Spleen (tissue), 11 donors: Measurements from ENCODE around the gene WASF2. TPM values are rescaled to one million over a fixed set of nuclear protein-coding genes. Genes with fewer than 3 reads are reported as not detected.

Experiments
- DNase-seq: peaks from one replicate; pipeline ENCODE4 v3.0.0-alpha.2; 2020
- H3K27ac ChIP-seq, 8 donors: fragments of 200-600 bp; sonication (generic) in 7 of 8; 1 replicate in 4 of 8; 2 replicates in 4 of 8; pipeline versions ENCODE4 v1.5.0 to v1.8.0; 2016 to 2021; ENCODE audit warnings: inconsistent platforms in 4 of 8, mild to moderate bottlenecking in 4 of 8, moderate library complexity in 1 of 8
- H3K27me3 ChIP-seq, 7 donors: fragments of 200-600 bp; sonication (generic) in 6 of 7; replicated peaks in 1 of 7; 1 replicate in 4 of 7; 2 replicates in 3 of 7; pipeline versions ENCODE4 v1.5.0 to v1.8.0; 2016 to 2021; ENCODE audit warnings: inconsistent platforms in 3 of 7, mild to moderate bottlenecking in 1 of 7
- H3K36me3 ChIP-seq, 6 donors: fragments of 200-600 bp; sonication (generic) in 5 of 6; 1 replicate in 4 of 6; 2 replicates in 2 of 6; pipeline versions ENCODE4 v1.5.0 to v1.8.0; 2016 to 2021; ENCODE audit warnings: inconsistent platforms in 2 of 6
- H3K4me1 ChIP-seq, 6 donors: fragments of 200-600 bp; sonication (generic) in 5 of 6; 1 replicate in 3 of 6; 2 replicates in 3 of 6; pipeline versions ENCODE4 v1.5.0 to v1.8.0; 2016 to 2021; ENCODE audit warnings: inconsistent platforms in 3 of 6
- H3K4me3 ChIP-seq, 8 donors: fragments of 200-600 bp; sonication (generic) in 7 of 8; 1 replicate in 4 of 8; 2 replicates in 4 of 8; pipeline versions ENCODE4 v1.5.0 to v1.8.0; 2016 to 2021; ENCODE audit warnings: inconsistent platforms in 4 of 8, mild to moderate bottlenecking in 4 of 8, moderate library complexity in 2 of 8
- H3K9me3 ChIP-seq, 8 donors: fragments of 200-600 bp; sonication (generic) in 7 of 8; 1 replicate in 4 of 8; 2 replicates in 4 of 8; pipeline versions ENCODE4 v1.5.0 to v1.8.0; 2016 to 2021; ENCODE audit warnings: inconsistent platforms in 4 of 8
- CTCF ChIP-seq, 11 experiments: fragments of 200-600 bp in 7 of 11; fragments of 450-650 bp in 4 of 11; sonication (generic) in 4 of 11; IDR thresholded peaks in 8 of 11; conservative IDR thresholded peaks in 3 of 11; 1 replicate in 7 of 11; 2 replicates in 4 of 11; pipeline versions ENCODE4 v1.4.0 to v1.8.0; 2016 to 2021; ENCODE audit warnings: antibody characterized with exemption in 11 of 11, inconsistent platforms in 4 of 11, mild to moderate bottlenecking in 1 of 11
- POLR2A ChIP-seq, 3 donors: fragments of 450-650 bp; IDR thresholded peaks; one replicate each; pipeline ENCODE4 v1.5.1; 2017; ENCODE audit warnings: antibody characterized with exemption in 3 of 3, mild to moderate bottlenecking in 1 of 3
- POLR2AphosphoS5 ChIP-seq, 3 donors: sonication (generic); formaldehyde crosslinking; IDR thresholded peaks; one replicate each; pipeline ENCODE4 v1.5.1; 2017; ENCODE audit warnings: antibody characterized with exemption in 3 of 3
- WGBS, 5 donors: extraction: QIAGEN DNeasy Blood & Tissue Kit in 3 of 5; methylation state at CpG; one replicate each; pipeline versions ENCODE4 v1.1.5 to v1.1.7; 2013 to 2018; 5-methylcytosine and 5-hydroxymethylcytosine counted together
- intact Hi-C: fragments of 100-400 bp; cut with DNase I; formaldehyde crosslinking; loops from one replicate; pipeline ENCODE4 v1.15.0; 2023; ENCODE audit warnings: low total_unique reads
- polyA plus RNA-seq, 3 donors: library from polyadenylated mRNA; stranded (reverse); fragments of 200-250 nt; gene quantifications; one replicate each; pipeline ENCODE4 v1.2.1, GENCODE V29; 2013
- total RNA-seq, 7 donors: library from RNA; depleted of rRNA in 3 of 7; stranded (reverse); fragments of >200 nt in 3 of 7; fragmentation: NEBNext Ultra II Directional in 4 of 7; extraction: Animal tissue kit (Norgen Biotek cat#: 25700) in 4 of 7; gene quantifications; one replicate each; pipeline versions ENCODE4 v1.1.0 to v1.2.1, GENCODE V29; 2016 to 2021
- donor health status: healthy with polysubstance abuse.
- donor health status: DM: no; HTN: no; CAD: no; lungs with moderate emphysema.
- donor health status: DM: no; HTN: no; CAD: no.
- donor health status: Bipolar disorder and iron deficiency.
- donor health status: healthy.
- donor health status: DM: no; HTN: no; CAD: no.
- donor health status: DM: yes; HTN: yes; CAD: no.

Gene WASF2
- total and polyA plus RNA-seq, 10 donors, result 17.2 to 196 (median 95.6) TPM

- WGBS, 5 donors, result 89 to 97% (median 92%) methylated on average over 1 of the region's 1 CpG
- Histone ChIP-seq H3K4me3 (no peak overlapping the region), H3K4me1 (peaks cover 47 to 84% (median 81%) of the 10 kb centered on the region in 6 donors), H3K36me3 (peaks cover 0 to 34% (median 0%) of the 10 kb centered on the region in 6 donors), H3K27me3 (no peaks in the 10 kb centered on the region), H3K9me3 (no peaks in the 10 kb centered on the region), H3K27ac (peak overlapping the region in 2 of 8 donors; percentile 5 to 59)
- intact Hi-C loops, result no loop called here
- DNase-seq, result no peak
- TF ChIP-seq CTCF (IDR thresholded peaks at IDR 0.05 in 8 of 11, conservative IDR thresholded peaks at IDR 0.05 in 3 of 11) (no peak), POLR2A (IDR thresholded peaks at IDR 0.05) (no peak), POLR2AphosphoS5 (IDR thresholded peaks at IDR 0.05) (no peak)
Measured at GRCh38 chr1:27485363-27485762, 4.6 kb downstream of the WASF2 start.

- Histone ChIP-seq H3K9me3 (no peaks in the 10 kb centered on the region), H3K27me3 (no peaks in the 10 kb centered on the region), H3K36me3 (peaks cover 0 to 47% (median 0%) of the 10 kb centered on the region in 6 donors), H3K4me1 (peaks cover 45 to 97% (median 95%) of the 10 kb centered on the region in 6 donors), H3K27ac (peak overlapping the region in 4 of 8 donors; percentile 40 to 59 (median 42)), H3K4me3 (peak overlapping the region in 1 of 8 donors; percentile 14)
- 88 to 97% (median 93%) methylated on average over 2 of the region's 2 CpGs for WGBS, 5 donors
- intact Hi-C loops, result no loop called here
- no peak for DNase-seq
- no peak for TF ChIP-seq POLR2AphosphoS5 (IDR thresholded peaks at IDR 0.05)
- TF ChIP-seq POLR2A (IDR thresholded peaks at IDR 0.05), result no peak
- TF ChIP-seq CTCF (IDR thresholded peaks at IDR 0.05 in 8 of 11, conservative IDR thresholded peaks at IDR 0.05 in 3 of 11), result no peak
Measured at GRCh38 chr1:27483659-27484058, 6.3 kb downstream of the WASF2 start.

- Histone ChIP-seq H3K36me3 (peaks cover 0 to 49% (median 0%) of the 10 kb centered on the region in 6 donors), H3K9me3 (no peaks in the 10 kb centered on the region), H3K4me3 (no peak overlapping the region), H3K27ac (peak overlapping the region in 5 of 8 donors; percentile 5 to 62 (median 30)), H3K4me1 (peaks cover 35 to 98% (median 96%) of the 10 kb centered on the region in 6 donors), H3K27me3 (no peaks in the 10 kb centered on the region)
- intact Hi-C loops, result no loop called here
- TF ChIP-seq CTCF (IDR thresholded peaks at IDR 0.05 in 8 of 11, conservative IDR thresholded peaks at IDR 0.05 in 3 of 11) (no peak), POLR2A (IDR thresholded peaks at IDR 0.05) (no peak), POLR2AphosphoS5 (IDR thresholded peaks at IDR 0.05) (no peak)
- DNase-seq, result no peak
- WGBS, 5 donors, result 68 to 89% (median 84%) methylated on average over 2 of the region's 2 CpGs
Measured at GRCh38 chr1:27481994-27482620, 7.9 kb downstream of the WASF2 start.

GRCh38 chr1:27478098-27478497 is 11.9 kb downstream of the WASF2 start:
- Histone ChIP-seq H3K4me3 (no peak overlapping the region), H3K36me3 (peaks cover 0 to 18% (median 0%) of the 10 kb centered on the region in 6 donors), H3K4me1 (peaks cover 33 to 98% (median 96%) of the 10 kb centered on the region in 6 donors), H3K27ac (peak overlapping the region in 7 of 8 donors; percentile 9 to 62 (median 59)), H3K27me3 (no peaks in the 10 kb centered on the region), H3K9me3 (no peaks in the 10 kb centered on the region)
- no peak for DNase-seq
- intact Hi-C loops, result loop anchor here (10.0 kb wide), 1 partner anchor 53 kb away; no protein-coding TSS in a partner anchor
- WGBS, 5 donors, result 66 to 78% (median 74%) methylated on average over 4 of the region's 4 CpGs
- TF ChIP-seq POLR2A (IDR thresholded peaks at IDR 0.05) (no peak), POLR2AphosphoS5 (IDR thresholded peaks at IDR 0.05) (no peak), CTCF (IDR thresholded peaks at IDR 0.05 in 8 of 11, conservative IDR thresholded peaks at IDR 0.05 in 3 of 11) (no peak)
